ENCODE measurements around the gene FNDC7.
"Not testable (repeated sequence)": the region's sequence is repeated elsewhere in the genome, so short reads cannot be mapped to it uniquely, and the experiment has no call there.

Gene FNDC7

GRCh38 chr1:108681701-108682100, 31.0 kb upstream of the FNDC7 start:
- H2AFZ ChIP-seq (ENCODE audit: low read depth, low read length); H4K8ac ChIP-seq (ENCODE audit: low read length); H3K79me1 ChIP-seq (replicated peaks; ENCODE audit: low read length, poor library complexity, severe bottlenecking); H3K14ac ChIP-seq (ENCODE audit: low read length in 2 of 2); H3K4ac ChIP-seq (ENCODE audit: low read depth in 1 of 2, low read length in 2 of 2); H3K4me2 ChIP-seq (ENCODE audit: low read length, poor library complexity, severe bottlenecking); H3K27me3 ChIP-seq (ENCODE audit: control insufficient read depth in 1 of 2, insufficient read depth in 1 of 2, low read length in 2 of 2); DNase-seq; H2BK15ac ChIP-seq (ENCODE audit: low read depth, poor library complexity, severe bottlenecking); H3K4me1 ChIP-seq (ENCODE audit: control insufficient read depth, insufficient read depth, low read depth, low read length); H3K36me3 ChIP-seq (ENCODE audit: control insufficient read depth in 1 of 2, insufficient read depth in 2 of 2, low read depth in 1 of 2, low read length in 2 of 2); H2AK5ac ChIP-seq (ENCODE audit: low read length, severe bottlenecking); H4K91ac ChIP-seq (ENCODE audit: low read length); H2BK12ac ChIP-seq (ENCODE audit: low read length in 2 of 2); H2BK120ac ChIP-seq (ENCODE audit: low read depth, low read length); H2BK5ac ChIP-seq (ENCODE audit: low read depth, low read length, poor library complexity, severe bottlenecking); H3K23ac ChIP-seq (ENCODE audit: low read length in 2 of 2); H3K4me3 ChIP-seq (ENCODE audit: insufficient read depth in 1 of 2, low read depth in 1 of 2, low read length in 2 of 2); H3K9me3 ChIP-seq (ENCODE audit: control insufficient read depth, low read length); H3K9ac ChIP-seq (ENCODE audit: low read length); H3K18ac ChIP-seq (ENCODE audit: low read depth in 1 of 2, low read length in 2 of 2); H3K27ac ChIP-seq (ENCODE audit: low read length, poor library complexity, severe bottlenecking): not testable (repeated sequence)
- 83% methylated on average over 4 of the region's 4 CpGs for WGBS

GRCh38 chr1:108685529-108685928, 27.2 kb upstream of the FNDC7 start:
- Histone ChIP-seq H3K23ac (ENCODE audit: low read length in 2 of 2) (no peak overlapping the region), H4K8ac (ENCODE audit: low read length) (no peak overlapping the region), H3K14ac (ENCODE audit: low read length in 2 of 2) (no peak overlapping the region), H3K36me3 (ENCODE audit: control insufficient read depth in 1 of 2, insufficient read depth in 2 of 2, low read depth in 1 of 2, low read length in 2 of 2) (no peaks in the 10 kb centered on the region), H2BK12ac (ENCODE audit: low read length in 2 of 2) (no peak overlapping the region), H3K4me2 (ENCODE audit: low read length, poor library complexity, severe bottlenecking) (no peak overlapping the region), H2AFZ (ENCODE audit: low read depth, low read length) (no peak overlapping the region), H3K4me3 (ENCODE audit: insufficient read depth in 1 of 2, low read depth in 1 of 2, low read length in 2 of 2) (no peak overlapping the region), H4K91ac (ENCODE audit: low read length) (no peak overlapping the region), H3K27ac (ENCODE audit: low read length, poor library complexity, severe bottlenecking) (no peak overlapping the region), H2AK5ac (ENCODE audit: low read length, severe bottlenecking) (no peak overlapping the region), H2BK5ac (ENCODE audit: low read depth, low read length, poor library complexity, severe bottlenecking) (no peak overlapping the region), H3K18ac (ENCODE audit: low read depth in 1 of 2, low read length in 2 of 2) (no peak overlapping the region), H3K9me3 (ENCODE audit: control insufficient read depth, low read length) (no peaks in the 10 kb centered on the region), H3K9ac (ENCODE audit: low read length) (no peak overlapping the region), H3K27me3 (ENCODE audit: control insufficient read depth in 1 of 2, insufficient read depth in 1 of 2, low read length in 2 of 2) (peaks cover 0 to 4% of the 10 kb centered on the region in 2 experiments), H2BK15ac (ENCODE audit: low read depth, poor library complexity, severe bottlenecking) (no peak overlapping the region), H2BK120ac (ENCODE audit: low read depth, low read length) (no peak overlapping the region), H3K79me1 (replicated peaks; ENCODE audit: low read length, poor library complexity, severe bottlenecking) (no peaks in the 10 kb centered on the region), H3K4me1 (ENCODE audit: control insufficient read depth, insufficient read depth, low read depth, low read length) (no peaks in the 10 kb centered on the region), H3K4ac (ENCODE audit: low read depth in 1 of 2, low read length in 2 of 2) (no peak overlapping the region)
- 100% methylated on average over 1 of the region's 1 CpG for WGBS
- DNase-seq = no peak

GRCh38 chr1:108686614-108687313, 25.9 kb upstream of the FNDC7 start:
- Histone ChIP-seq H3K27ac (ENCODE audit: low read length, poor library complexity, severe bottlenecking) (no peak overlapping the region), H3K4me2 (ENCODE audit: low read length, poor library complexity, severe bottlenecking) (no peak overlapping the region), H3K27me3 (ENCODE audit: control insufficient read depth in 1 of 2, insufficient read depth in 1 of 2, low read length in 2 of 2) (peaks cover 0 to 4% of the 10 kb centered on the region in 2 experiments), H3K4ac (ENCODE audit: low read depth in 1 of 2, low read length in 2 of 2) (no peak overlapping the region), H4K8ac (ENCODE audit: low read length) (no peak overlapping the region), H3K18ac (ENCODE audit: low read depth in 1 of 2, low read length in 2 of 2) (no peak overlapping the region), H3K14ac (ENCODE audit: low read length in 2 of 2) (no peak overlapping the region), H3K9ac (ENCODE audit: low read length) (no peak overlapping the region), H2BK12ac (ENCODE audit: low read length in 2 of 2) (no peak overlapping the region), H3K23ac (ENCODE audit: low read length in 2 of 2) (no peak overlapping the region), H2BK120ac (ENCODE audit: low read depth, low read length) (no peak overlapping the region), H2BK5ac (ENCODE audit: low read depth, low read length, poor library complexity, severe bottlenecking) (no peak overlapping the region), H3K4me1 (ENCODE audit: control insufficient read depth, insufficient read depth, low read depth, low read length) (no peaks in the 10 kb centered on the region), H3K4me3 (ENCODE audit: insufficient read depth in 1 of 2, low read depth in 1 of 2, low read length in 2 of 2) (no peak overlapping the region), H3K36me3 (ENCODE audit: control insufficient read depth in 1 of 2, insufficient read depth in 2 of 2, low read depth in 1 of 2, low read length in 2 of 2) (no peaks in the 10 kb centered on the region), H2BK15ac (ENCODE audit: low read depth, poor library complexity, severe bottlenecking) (no peak overlapping the region), H4K91ac (ENCODE audit: low read length) (no peak overlapping the region), H3K9me3 (ENCODE audit: control insufficient read depth, low read length) (no peaks in the 10 kb centered on the region), H3K79me1 (replicated peaks; ENCODE audit: low read length, poor library complexity, severe bottlenecking) (peaks cover 5% of the 10 kb centered on the region), H2AK5ac (ENCODE audit: low read length, severe bottlenecking) (no peak overlapping the region), H2AFZ (ENCODE audit: low read depth, low read length) (no peak overlapping the region)
- no peak for DNase-seq
- 95% methylated on average over 1 of the region's 2 CpGs for WGBS

GRCh38 chr1:108691128-108691941, 21.4 kb upstream of the FNDC7 start:
- H2BK15ac ChIP-seq (ENCODE audit: low read depth, poor library complexity, severe bottlenecking) = no peak overlapping the region
- H3K9ac ChIP-seq (ENCODE audit: low read length) = peak overlapping the region; percentile 97
- H3K4ac ChIP-seq (ENCODE audit: low read depth in 1 of 2, low read length in 2 of 2) = peak overlapping the region in 1 of 2 experiments; percentile 55
- H3K79me1 ChIP-seq (replicated peaks; ENCODE audit: low read length, poor library complexity, severe bottlenecking) = peaks cover 7% of the 10 kb centered on the region
- no peaks in the 10 kb centered on the region for H3K27me3 ChIP-seq (ENCODE audit: control insufficient read depth in 1 of 2, insufficient read depth in 1 of 2, low read length in 2 of 2)
- no peak overlapping the region for H3K14ac ChIP-seq (ENCODE audit: low read length in 2 of 2)
- WGBS = 27% methylated on average over 9 of the region's 12 CpGs
- no peak overlapping the region for H2BK12ac ChIP-seq (ENCODE audit: low read length in 2 of 2)
- H2BK120ac ChIP-seq (ENCODE audit: low read depth, low read length) = peak overlapping the region; percentile 52
- peak overlapping the region; percentile 93 to 99 for H3K4me3 ChIP-seq (ENCODE audit: insufficient read depth in 1 of 2, low read depth in 1 of 2, low read length in 2 of 2)
- H3K4me2 ChIP-seq (ENCODE audit: low read length, poor library complexity, severe bottlenecking) = peak overlapping the region; percentile 80
- peak overlapping the region; percentile 37 for H2AFZ ChIP-seq (ENCODE audit: low read depth, low read length)
- DNase-seq = no peak
- H3K18ac ChIP-seq (ENCODE audit: low read depth in 1 of 2, low read length in 2 of 2) = peak overlapping the region in 1 of 2 experiments; percentile 48
- H3K36me3 ChIP-seq (ENCODE audit: control insufficient read depth in 1 of 2, insufficient read depth in 2 of 2, low read depth in 1 of 2, low read length in 2 of 2) = peaks cover 0 to 10% of the 10 kb centered on the region in 2 experiments
- no peaks in the 10 kb centered on the region for H3K4me1 ChIP-seq (ENCODE audit: control insufficient read depth, insufficient read depth, low read depth, low read length)
- no peak overlapping the region for H3K27ac ChIP-seq (ENCODE audit: low read length, poor library complexity, severe bottlenecking)
- H4K91ac ChIP-seq (ENCODE audit: low read length) = no peak overlapping the region
- no peaks in the 10 kb centered on the region for H3K9me3 ChIP-seq (ENCODE audit: control insufficient read depth, low read length)
- H4K8ac ChIP-seq (ENCODE audit: low read length) = peak overlapping the region; percentile 27
- H2BK5ac ChIP-seq (ENCODE audit: low read depth, low read length, poor library complexity, severe bottlenecking) = peak overlapping the region; percentile 74
- H2AK5ac ChIP-seq (ENCODE audit: low read length, severe bottlenecking) = no peak overlapping the region
- H3K23ac ChIP-seq (ENCODE audit: low read length in 2 of 2) = no peak overlapping the region
